COR-L47 (cell line): ENCODE results near the gene RAMAC.
A peak's percentile ranks its signal among the peaks of the same experiment; 100 is the strongest.
"Not testable (repeated sequence)": the region's sequence is repeated elsewhere in the genome, so short reads cannot be mapped to it uniquely, and the experiment has no call there.

Source experiments
- DNase-seq: peaks from one replicate; lab custom pipeline; 2025; lab: John Stamatoyannopoulos, UW

Gene RAMAC

GRCh38 chr15:82985688-82986441, at the start of gene RAMAC:
TSS of gene RAMAC (plus strand) at chr15:82986210. CDS start at chr15:82989019, 2,809 bp downstream.
- DNase-seq, result peak; percentile 97

- no peak for DNase-seq
Observed at GRCh38 chr15:82936966-82937711, 48.9 kb upstream of the RAMAC start.

- no peak for DNase-seq
Observed at GRCh38 chr15:82937712-82938058, 48.3 kb upstream of the RAMAC start.

- not testable (repeated sequence) for DNase-seq
Observed at GRCh38 chr15:82939678-82940077, 46.3 kb upstream of the RAMAC start.

GRCh38 chr15:82942691-82943090, 43.3 kb upstream of the RAMAC start:
- no peak for DNase-seq

- no peak for DNase-seq
Observed at GRCh38 chr15:82943176-82943575, 42.8 kb upstream of the RAMAC start.

- no peak for DNase-seq
Observed at GRCh38 chr15:82944056-82944455, 42.0 kb upstream of the RAMAC start.

GRCh38 chr15:82944821-82945220, 41.2 kb upstream of the RAMAC start:
- no peak for DNase-seq

- DNase-seq, result no peak
Observed at GRCh38 chr15:82945326-82945725, 40.7 kb upstream of the RAMAC start.

- no peak for DNase-seq
Observed at GRCh38 chr15:82946155-82946701, 39.8 kb upstream of the RAMAC start.

- DNase-seq, result no peak
Observed at GRCh38 chr15:82950295-82950694, 35.7 kb upstream of the RAMAC start.

- DNase-seq, result no peak
Observed at GRCh38 chr15:82950746-82951370, 35.2 kb upstream of the RAMAC start.

GRCh38 chr15:82951472-82952157, 34.4 kb upstream of the RAMAC start:
- no peak for DNase-seq

- peak; percentile 46 for DNase-seq
Observed at GRCh38 chr15:82952158-82953081, 33.6 kb upstream of the RAMAC start, which contains the start of gene HOMER2. TSS of gene HOMER2 (minus strand) at chr15:82952720. CDS start at chr15:82952535, 185 bp downstream.

GRCh38 chr15:82958638-82959037, 27.4 kb upstream of the RAMAC start:
- DNase-seq, result no peak

GRCh38 chr15:82959423-82959822, 26.6 kb upstream of the RAMAC start:
- DNase-seq, result no peak

GRCh38 chr15:82960766-82961165, 25.2 kb upstream of the RAMAC start:
- no peak for DNase-seq

- DNase-seq, result no peak
Observed at GRCh38 chr15:82963471-82964341, 22.3 kb upstream of the RAMAC start.

GRCh38 chr15:82964890-82965289, 21.1 kb upstream of the RAMAC start:
- DNase-seq, result no peak

- DNase-seq, result no peak
Observed at GRCh38 chr15:82966671-82967071, 19.3 kb upstream of the RAMAC start.
